NT2/D1 (cell line): ENCODE results near the gene CCSER1.

Source experiments
- DNase-seq: peaks from one replicate; pipeline ENCODE4 v3.0.0-alpha.2; 2011; ENCODE audit warnings: low read depth, low spot score
- H3K27me3 ChIP-seq: 2 replicates; pipeline ENCODE4 v1.6.0; 2011; ENCODE audit warnings: mild to moderate bottlenecking; ENCODE audit not compliant: insufficient read length, insufficient read depth
- H3K36me3 ChIP-seq: 2 replicates; pipeline ENCODE4 v1.6.1; 2011; ENCODE audit warnings: mild to moderate bottlenecking, low read length, mixed read lengths; ENCODE audit not compliant: insufficient read depth, insufficient read length
- H3K4me1 ChIP-seq: 2 replicates; pipeline ENCODE4 v1.5.1; 2011; ENCODE audit not compliant: insufficient read depth, insufficient read length
- H3K4me3 ChIP-seq: 2 replicates; pipeline ENCODE4 v1.5.1; 2011; ENCODE audit warnings: low read depth; ENCODE audit not compliant: insufficient read length
- H3K9ac ChIP-seq: 2 replicates; pipeline ENCODE4 v1.6.0; 2011; ENCODE audit warnings: low read depth; ENCODE audit not compliant: insufficient read length
- H3K9me3 ChIP-seq: 2 replicates; pipeline ENCODE4 v1.5.1; 2011; ENCODE audit warnings: mild to moderate bottlenecking, low read length; ENCODE audit not compliant: insufficient read depth
- SUZ12 ChIP-seq: IDR thresholded peaks from 2 replicates; pipeline ENCODE4 v1.6.1; 2011; ENCODE audit not compliant: insufficient read length, insufficient read depth; ENCODE audit errors: extremely low read depth
- YY1 ChIP-seq: IDR thresholded peaks from 2 replicates; pipeline ENCODE4 v1.6.1; 2011; ENCODE audit not compliant: insufficient read length, insufficient read depth
- ZNF274 ChIP-seq: IDR thresholded peaks from 2 replicates; pipeline ENCODE4 v1.6.1; 2011; ENCODE audit warnings: mild to moderate bottlenecking, low read depth, low read length

CCSER1 gene

GRCh38 chr4:90415116-90415515 is 287.9 kb downstream of the CCSER1 start:
- no peak overlapping the region for H3K9ac ChIP-seq
- no peaks in the 10 kb centered on the region for H3K36me3 ChIP-seq
- H3K4me3 ChIP-seq, result no peak overlapping the region
- TF ChIP-seq ZNF274 (no peak), YY1 (no peak), SUZ12 (no peak)
- no peak for DNase-seq
- H3K9me3 ChIP-seq, result no peaks in the 10 kb centered on the region
- H3K4me1 ChIP-seq, result no peaks in the 10 kb centered on the region
- no peaks in the 10 kb centered on the region for H3K27me3 ChIP-seq

GRCh38 chr4:90419124-90419711 is 292.0 kb downstream of the CCSER1 start:
- no peaks in the 10 kb centered on the region for H3K36me3 ChIP-seq
- no peaks in the 10 kb centered on the region for H3K27me3 ChIP-seq
- peak; percentile 5 for DNase-seq
- no peaks in the 10 kb centered on the region for H3K4me1 ChIP-seq
- TF ChIP-seq SUZ12 (no peak), ZNF274 (no peak), YY1 (no peak)
- no peak overlapping the region for H3K9ac ChIP-seq
- no peak overlapping the region for H3K4me3 ChIP-seq
- H3K9me3 ChIP-seq, result no peaks in the 10 kb centered on the region

- Histone ChIP-seq H3K4me3 (no peak overlapping the region), H3K9ac (no peak overlapping the region), H3K27me3 (no peaks in the 10 kb centered on the region), H3K4me1 (no peaks in the 10 kb centered on the region), H3K36me3 (no peaks in the 10 kb centered on the region), H3K9me3 (no peaks in the 10 kb centered on the region)
- TF ChIP-seq ZNF274 (no peak), YY1 (no peak), SUZ12 (no peak)
- DNase-seq, result no peak
Observed at GRCh38 chr4:90421161-90421560, 294.0 kb downstream of the CCSER1 start.

- no peaks in the 10 kb centered on the region for H3K27me3 ChIP-seq
- H3K4me3 ChIP-seq, result no peak overlapping the region
- no peak for DNase-seq
- no peak overlapping the region for H3K9ac ChIP-seq
- H3K9me3 ChIP-seq, result no peaks in the 10 kb centered on the region
- no peaks in the 10 kb centered on the region for H3K4me1 ChIP-seq
- no peak for TF ChIP-seq SUZ12
- no peak for TF ChIP-seq YY1
- TF ChIP-seq ZNF274, result no peak
- H3K36me3 ChIP-seq, result no peaks in the 10 kb centered on the region
Observed at GRCh38 chr4:90425893-90426292, 298.7 kb downstream of the CCSER1 start.

- TF ChIP-seq SUZ12 (no peak), YY1 (no peak), ZNF274 (no peak)
Observed at GRCh38 chr4:90438522-90438921, 311.3 kb downstream of the CCSER1 start.

GRCh38 chr4:90441770-90442169 is 314.6 kb downstream of the CCSER1 start:
- no peaks in the 10 kb centered on the region for H3K27me3 ChIP-seq
- no peak for DNase-seq
- no peak overlapping the region for H3K9ac ChIP-seq
- no peaks in the 10 kb centered on the region for H3K9me3 ChIP-seq
- H3K4me3 ChIP-seq, result no peak overlapping the region
- H3K36me3 ChIP-seq, result no peaks in the 10 kb centered on the region
- TF ChIP-seq SUZ12 (no peak), YY1 (no peak), ZNF274 (no peak)
- H3K4me1 ChIP-seq, result no peaks in the 10 kb centered on the region

More at GRCh38 chr4:90438522-90438921, 311.3 kb downstream of the CCSER1 start:
- no peak for DNase-seq
- no peaks in the 10 kb centered on the region for H3K27me3 ChIP-seq
- no peaks in the 10 kb centered on the region for H3K9me3 ChIP-seq
- H3K36me3 ChIP-seq, result no peaks in the 10 kb centered on the region
- no peak overlapping the region for H3K9ac ChIP-seq
- H3K4me1 ChIP-seq, result no peaks in the 10 kb centered on the region
- no peak overlapping the region for H3K4me3 ChIP-seq

GRCh38 chr4:90442619-90443018 is 315.4 kb downstream of the CCSER1 start:
- Histone ChIP-seq H3K36me3 (no peaks in the 10 kb centered on the region), H3K9ac (no peak overlapping the region), H3K4me1 (no peaks in the 10 kb centered on the region), H3K9me3 (no peaks in the 10 kb centered on the region), H3K4me3 (no peak overlapping the region), H3K27me3 (no peaks in the 10 kb centered on the region)
- TF ChIP-seq SUZ12 (no peak), ZNF274 (no peak), YY1 (no peak)
- DNase-seq, result no peak
